SK-N-SH treated with all-trans-retinoic acid at 6 μM for 48 hours (cell line): ENCODE data around the gene UROC1.

Experiments
- ATAC-seq: fragments of 200-7000 bp; cut with Tn5 transposase; 3 replicates; pipeline ENCODE4 v1.9.1; 2020; ENCODE audit warnings: mild to moderate bottlenecking, moderate library complexity
- ARNTL ChIP-seq: fragments of 450-650 bp; formaldehyde crosslinking; IDR thresholded peaks from 2 replicates; pipeline ENCODE4 v1.5.0; 2020; ENCODE audit warnings: low read depth, mild to moderate bottlenecking, moderate library complexity, borderline replicate concordance
- CSDC2 ChIP-seq: fragments of 250-450 bp; sonication (Bioruptor Pico); IDR thresholded peaks from 2 replicates; pipeline ENCODE4 v1.5.0; 2020; ENCODE audit warnings: mild to moderate bottlenecking, moderate library complexity
- ESRRG ChIP-seq: fragments of 250-450 bp; sonication (Bioruptor Pico); IDR thresholded peaks from 2 replicates; pipeline ENCODE4 v1.6.1; 2021; ENCODE audit warnings: mild to moderate bottlenecking
- GLIS3 ChIP-seq: fragments of 250-450 bp; sonication (Bioruptor Pico); IDR thresholded peaks from 2 replicates; pipeline ENCODE4 v1.5.0; 2020; ENCODE audit warnings: mild to moderate bottlenecking, moderate library complexity
- ISL1 ChIP-seq: fragments of 250-450 bp; sonication (Bioruptor Pico); IDR thresholded peaks from 2 replicates; pipeline ENCODE4 v2.1.2; 2022; ENCODE audit warnings: mild to moderate bottlenecking, moderate library complexity
- OSR1 ChIP-seq: fragments of 250-450 bp; sonication (Bioruptor Pico); IDR thresholded peaks from 2 replicates; pipeline ENCODE4 v1.8.0; 2022; ENCODE audit warnings: moderate library complexity, mild to moderate bottlenecking, inconsistent platforms
- PPARA ChIP-seq: fragments of 250-450 bp; sonication (Bioruptor Pico); IDR thresholded peaks from 2 replicates; pipeline ENCODE4 v1.5.0; 2020; ENCODE audit warnings: mild to moderate bottlenecking, borderline replicate concordance
- RARB ChIP-seq: fragments of 250-450 bp; sonication (Bioruptor Pico); IDR thresholded peaks from 2 replicates; pipeline ENCODE4 v1.8.0; 2021; ENCODE audit warnings: mild to moderate bottlenecking, moderate library complexity
- SNAI2 ChIP-seq: fragments of 250-450 bp; sonication (Bioruptor Pico); IDR thresholded peaks from 2 replicates; pipeline ENCODE4 v1.5.0; 2020; ENCODE audit warnings: mild to moderate bottlenecking, moderate library complexity
- TCF4 ChIP-seq: fragments of 250-450 bp; sonication (Bioruptor Pico); IDR thresholded peaks from 2 replicates; pipeline ENCODE4 v1.8.0; 2021; ENCODE audit warnings: mild to moderate bottlenecking, moderate library complexity, borderline replicate concordance
- TOX ChIP-seq: fragments of 250-450 bp; sonication (Bioruptor Pico); IDR thresholded peaks from 2 replicates; pipeline ENCODE4 v1.8.0; 2021; ENCODE audit warnings: mild to moderate bottlenecking, moderate library complexity, borderline replicate concordance
- ZFP3 ChIP-seq: fragments of 250-450 bp; sonication (Bioruptor Pico); IDR thresholded peaks from 2 replicates; pipeline ENCODE4 v1.5.0; 2020; ENCODE audit warnings: mild to moderate bottlenecking, moderate library complexity
- ZFP30 ChIP-seq: fragments of 450-650 bp; formaldehyde crosslinking; IDR thresholded peaks from 2 replicates; pipeline ENCODE4 v1.5.0; 2022; ENCODE audit warnings: mild to moderate bottlenecking, moderate library complexity
- ZNF565 ChIP-seq: fragments of 450-650 bp; formaldehyde crosslinking; conservative IDR thresholded peaks from 2 replicates; pipeline ENCODE4 v1.5.0; 2020; ENCODE audit warnings: low read depth, mild to moderate bottlenecking, moderate library complexity
- ZNF8 ChIP-seq: fragments of 450-650 bp; formaldehyde crosslinking; IDR thresholded peaks from 2 replicates; pipeline ENCODE4 v1.5.0; 2020; ENCODE audit warnings: mild to moderate bottlenecking, moderate library complexity
- TF ChIP-seq, protein P1 (sequence below): fragments of 250-450 bp; sonication (Bioruptor Pico); IDR thresholded peaks from 2 replicates; pipeline ENCODE4 v1.5.1; 2020; ENCODE audit warnings: low read depth, mild to moderate bottlenecking, moderate library complexity
- TF ChIP-seq, protein P2 (sequence below): fragments of 250-450 bp; sonication (Bioruptor Pico); IDR thresholded peaks from 2 replicates; pipeline ENCODE4 v1.8.0; 2021; ENCODE audit warnings: low read depth, mild to moderate bottlenecking, moderate library complexity, borderline replicate concordance
- TF ChIP-seq, protein P3 (sequence below): fragments of 250-450 bp; sonication (Bioruptor Pico); IDR thresholded peaks from 2 replicates; pipeline ENCODE4 v1.5.1; 2021; ENCODE audit warnings: mild to moderate bottlenecking, moderate library complexity

UROC1 gene

DNA sequence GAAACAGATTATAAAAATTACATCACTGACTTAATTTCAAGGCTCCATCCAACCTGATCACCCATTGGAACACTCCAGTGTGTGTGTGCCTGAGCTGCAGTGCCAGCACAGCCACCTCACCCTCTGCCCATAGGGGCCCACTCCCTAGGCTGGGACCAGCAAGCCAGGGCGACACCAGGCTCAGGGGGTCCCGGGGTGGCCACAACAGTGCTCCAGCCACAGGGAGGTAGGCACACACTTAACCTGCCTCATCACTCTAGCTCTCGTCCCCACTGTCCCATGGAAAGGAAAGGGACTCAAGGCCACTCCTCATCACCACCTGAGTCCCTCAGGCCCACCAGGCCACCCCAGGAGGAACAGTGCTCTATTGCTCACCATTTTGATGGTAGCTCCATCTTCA, 66.8 kb downstream of the UROC1 start:
- no peak for TF ChIP-seq ESRRG
- ATAC-seq = no peak

DNA sequence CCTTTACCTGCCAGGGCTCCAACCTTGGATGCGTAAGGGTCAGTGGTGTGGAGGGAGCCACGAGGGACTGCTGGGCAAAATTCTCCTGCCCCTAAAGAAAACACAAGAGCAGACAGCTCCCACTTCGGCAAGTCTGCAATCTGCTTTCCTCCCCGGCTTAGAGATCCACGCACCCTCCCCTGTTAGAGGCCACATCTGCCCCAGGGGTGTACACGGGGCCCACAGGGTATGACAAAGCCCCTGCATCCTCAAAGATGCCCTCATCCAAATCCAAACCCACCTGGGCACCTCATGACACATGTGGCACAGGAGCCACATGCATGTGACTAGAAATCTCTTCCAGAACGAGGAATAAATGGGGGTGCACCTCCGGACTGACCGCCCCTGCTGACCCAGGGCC, 67.4 kb downstream of the UROC1 start:
- TF ChIP-seq GLIS3 = no peak
- TF ChIP-seq ZNF565 (CRISPR knock-in tag) = no peak
- no peak for TF ChIP-seq TOX (CRISPR knock-in tag)
- TF ChIP-seq ISL1 (CRISPR knock-in tag) = no peak
- TF ChIP-seq ARNTL (CRISPR knock-in tag) = no peak
- ATAC-seq = no peak

DNA sequence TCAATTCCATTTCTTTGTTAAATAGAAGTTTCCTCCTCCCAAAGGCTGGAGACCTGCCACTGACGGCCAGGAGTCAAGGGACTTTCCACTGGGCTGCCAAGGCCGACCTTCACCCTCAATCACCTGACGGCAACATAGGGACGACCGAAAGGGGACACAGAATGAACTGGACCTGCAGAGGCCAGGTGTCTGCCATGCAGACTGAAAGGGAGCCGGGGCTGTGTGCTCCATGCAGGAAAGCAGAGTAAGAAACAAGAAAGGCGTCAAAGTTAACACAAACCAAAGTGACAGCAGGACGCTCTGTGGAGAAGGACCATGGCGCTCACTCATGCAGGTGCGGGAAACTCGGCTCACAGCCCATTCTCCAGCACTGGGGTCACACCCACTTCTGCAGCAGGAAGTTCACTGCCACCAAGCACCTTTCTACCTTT, 67.9 kb downstream of the UROC1 start:
- ATAC-seq = no peak
- TF ChIP-seq GLIS3 (no peak), CSDC2 (CRISPR knock-in tag) (no peak), ZFP30 (CRISPR knock-in tag) (no peak), PPARA (no peak), TCF4 (CRISPR knock-in tag) (no peak), ZFP3 (CRISPR knock-in tag) (no peak), OSR1 (CRISPR knock-in tag) (no peak), SNAI2 (CRISPR knock-in tag) (no peak), ESRRG (no peak), ISL1 (CRISPR knock-in tag) (no peak)
- TF ChIP-seq, protein P1, sequence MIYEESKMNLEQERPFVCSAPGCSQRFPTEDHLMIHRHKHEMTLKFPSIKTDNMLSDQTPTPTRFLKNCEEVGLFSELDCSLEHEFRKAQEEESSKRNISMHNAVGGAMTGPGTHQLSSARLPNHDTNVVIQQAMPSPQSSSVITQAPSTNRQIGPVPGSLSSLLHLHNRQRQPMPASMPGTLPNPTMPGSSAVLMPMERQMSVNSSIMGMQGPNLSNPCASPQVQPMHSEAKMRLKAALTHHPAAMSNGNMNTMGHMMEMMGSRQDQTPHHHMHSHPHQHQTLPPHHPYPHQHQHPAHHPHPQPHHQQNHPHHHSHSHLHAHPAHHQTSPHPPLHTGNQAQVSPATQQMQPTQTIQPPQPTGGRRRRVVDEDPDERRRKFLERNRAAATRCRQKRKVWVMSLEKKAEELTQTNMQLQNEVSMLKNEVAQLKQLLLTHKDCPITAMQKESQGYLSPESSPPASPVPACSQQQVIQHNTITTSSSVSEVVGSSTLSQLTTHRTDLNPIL (CRISPR knock-in tag) = no peak
- TF ChIP-seq, protein P2, sequence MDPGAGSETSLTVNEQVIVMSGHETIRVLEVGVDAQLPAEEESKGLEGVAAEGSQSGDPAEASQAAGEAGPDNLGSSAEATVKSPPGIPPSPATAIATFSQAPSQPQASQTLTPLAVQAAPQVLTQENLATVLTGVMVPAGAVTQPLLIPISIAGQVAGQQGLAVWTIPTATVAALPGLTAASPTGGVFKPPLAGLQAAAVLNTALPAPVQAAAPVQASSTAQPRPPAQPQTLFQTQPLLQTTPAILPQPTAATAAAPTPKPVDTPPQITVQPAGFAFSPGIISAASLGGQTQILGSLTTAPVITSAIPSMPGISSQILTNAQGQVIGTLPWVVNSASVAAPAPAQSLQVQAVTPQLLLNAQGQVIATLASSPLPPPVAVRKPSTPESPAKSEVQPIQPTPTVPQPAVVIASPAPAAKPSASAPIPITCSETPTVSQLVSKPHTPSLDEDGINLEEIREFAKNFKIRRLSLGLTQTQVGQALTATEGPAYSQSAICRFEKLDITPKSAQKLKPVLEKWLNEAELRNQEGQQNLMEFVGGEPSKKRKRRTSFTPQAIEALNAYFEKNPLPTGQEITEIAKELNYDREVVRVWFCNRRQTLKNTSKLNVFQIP (CRISPR knock-in tag) = no peak
- TF ChIP-seq, protein P3, sequence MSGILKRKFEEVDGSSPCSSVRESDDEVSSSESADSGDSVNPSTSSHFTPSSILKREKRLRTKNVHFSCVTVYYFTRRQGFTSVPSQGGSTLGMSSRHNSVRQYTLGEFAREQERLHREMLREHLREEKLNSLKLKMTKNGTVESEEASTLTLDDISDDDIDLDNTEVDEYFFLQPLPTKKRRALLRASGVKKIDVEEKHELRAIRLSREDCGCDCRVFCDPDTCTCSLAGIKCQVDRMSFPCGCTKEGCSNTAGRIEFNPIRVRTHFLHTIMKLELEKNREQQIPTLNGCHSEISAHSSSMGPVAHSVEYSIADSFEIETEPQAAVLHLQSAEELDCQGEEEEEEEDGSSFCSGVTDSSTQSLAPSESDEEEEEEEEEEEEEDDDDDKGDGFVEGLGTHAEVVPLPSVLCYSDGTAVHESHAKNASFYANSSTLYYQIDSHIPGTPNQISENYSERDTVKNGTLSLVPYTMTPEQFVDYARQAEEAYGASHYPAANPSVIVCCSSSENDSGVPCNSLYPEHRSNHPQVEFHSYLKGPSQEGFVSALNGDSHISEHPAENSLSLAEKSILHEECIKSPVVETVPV (CRISPR knock-in tag) = no peak

DNA sequence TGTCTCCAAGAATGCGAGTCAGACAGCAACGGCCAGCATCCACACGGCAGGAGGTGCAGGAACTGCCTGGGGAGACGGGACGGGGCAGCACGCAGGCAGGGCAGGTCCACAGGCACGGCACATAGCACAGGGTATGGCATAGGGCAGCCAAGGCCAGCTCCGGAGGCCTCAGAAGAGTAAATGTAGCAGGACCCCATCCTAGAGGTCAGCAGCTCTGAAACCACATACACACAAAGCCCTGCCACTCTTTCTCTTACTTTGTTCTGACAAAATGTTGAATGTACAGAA, 68.7 kb downstream of the UROC1 start:
- no peak for ATAC-seq
- TF ChIP-seq ZNF8 (CRISPR knock-in tag) = no peak
- no peak for TF ChIP-seq ZNF565 (CRISPR knock-in tag)
- TF ChIP-seq ZFP30 (CRISPR knock-in tag) = no peak
- TF ChIP-seq SNAI2 (CRISPR knock-in tag) = no peak
- TF ChIP-seq ISL1 (CRISPR knock-in tag) = no peak
- no peak for TF ChIP-seq ZFP3 (CRISPR knock-in tag)
- TF ChIP-seq TOX (CRISPR knock-in tag) = no peak
- no peak for TF ChIP-seq ESRRG
- TF ChIP-seq, protein P3 (CRISPR knock-in tag) = no peak
- TF ChIP-seq, protein P1 (CRISPR knock-in tag) = no peak

DNA sequence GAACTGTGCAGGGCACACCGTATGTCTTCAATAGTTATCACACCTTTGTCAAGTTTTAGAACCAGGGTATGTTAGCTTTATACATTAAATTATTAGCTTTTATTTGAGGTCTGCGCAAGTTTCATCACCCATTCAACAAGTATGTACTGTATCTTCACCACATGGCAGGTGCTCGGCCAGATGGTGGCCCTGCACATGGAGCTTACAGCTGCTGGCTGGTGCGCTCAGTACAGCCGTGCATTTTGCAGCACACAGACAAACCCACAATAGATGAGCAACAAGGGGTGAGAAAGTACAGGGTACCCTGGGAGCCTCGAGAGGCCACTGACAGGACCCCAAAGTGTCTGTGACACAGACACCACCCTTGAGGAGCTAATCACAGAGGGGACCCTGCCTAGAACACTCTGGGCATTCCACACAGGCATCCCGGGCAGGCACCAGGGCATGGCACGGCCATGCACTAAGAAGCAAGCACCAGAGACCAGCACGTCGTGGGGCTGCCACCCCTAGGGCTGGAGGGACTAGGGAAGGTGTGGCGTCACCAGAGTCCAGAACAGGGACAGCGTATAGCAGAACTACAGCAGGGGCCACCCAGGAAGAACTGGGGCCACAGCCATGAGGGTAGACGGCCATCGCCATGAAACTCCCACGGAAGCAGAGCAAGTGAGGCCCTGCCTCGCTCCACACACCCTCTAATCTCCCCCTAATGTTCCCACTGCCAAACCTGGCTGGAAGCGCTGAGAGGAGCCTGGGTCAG, 69.3 kb downstream of the UROC1 start:
- TF ChIP-seq PPARA = no peak
- no peak for TF ChIP-seq RARB (CRISPR knock-in tag)

More for the DNA sequence above, 69.3 kb downstream of the UROC1 start:
- ATAC-seq = no peak
